ENCODE data around the gene PYGO2.

DNA sequence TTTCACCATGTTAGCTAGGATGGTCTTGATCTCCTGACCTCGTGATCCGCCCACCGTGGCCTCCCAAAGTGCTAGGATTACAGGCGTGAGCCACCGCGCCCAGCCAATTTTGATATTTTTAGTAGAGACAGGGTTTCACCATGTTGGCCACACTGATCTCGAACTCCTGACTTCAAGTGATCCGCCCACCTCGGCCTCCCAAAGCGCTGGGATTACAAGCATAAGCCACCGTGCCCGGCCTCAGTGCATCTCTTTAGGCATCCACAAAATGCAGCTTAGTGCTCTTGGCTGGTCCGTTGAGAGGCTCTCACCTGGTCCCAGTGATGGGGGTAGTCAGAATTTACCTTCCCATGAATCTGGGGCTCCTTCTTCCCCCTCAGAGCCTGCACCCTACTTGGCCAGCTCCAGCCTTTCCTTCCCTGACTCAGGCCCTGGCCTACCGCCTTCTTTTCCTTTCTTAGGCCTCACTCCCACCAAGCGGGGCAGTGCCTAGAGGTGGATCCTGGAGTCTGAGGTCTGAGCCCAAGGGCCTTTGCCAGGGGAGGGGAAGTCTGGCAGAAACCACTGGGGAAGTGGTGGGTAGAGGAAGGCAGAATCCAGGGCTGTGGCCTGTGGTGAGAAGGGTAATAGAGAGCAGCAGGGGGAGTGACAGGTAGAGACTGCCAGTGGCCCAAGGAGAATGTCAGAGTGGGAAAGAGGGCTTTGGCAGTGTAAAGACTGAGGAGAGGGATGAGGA, 35.6 kb upstream of the PYGO2 start:
- TF ChIP-seq, protein P1, sequence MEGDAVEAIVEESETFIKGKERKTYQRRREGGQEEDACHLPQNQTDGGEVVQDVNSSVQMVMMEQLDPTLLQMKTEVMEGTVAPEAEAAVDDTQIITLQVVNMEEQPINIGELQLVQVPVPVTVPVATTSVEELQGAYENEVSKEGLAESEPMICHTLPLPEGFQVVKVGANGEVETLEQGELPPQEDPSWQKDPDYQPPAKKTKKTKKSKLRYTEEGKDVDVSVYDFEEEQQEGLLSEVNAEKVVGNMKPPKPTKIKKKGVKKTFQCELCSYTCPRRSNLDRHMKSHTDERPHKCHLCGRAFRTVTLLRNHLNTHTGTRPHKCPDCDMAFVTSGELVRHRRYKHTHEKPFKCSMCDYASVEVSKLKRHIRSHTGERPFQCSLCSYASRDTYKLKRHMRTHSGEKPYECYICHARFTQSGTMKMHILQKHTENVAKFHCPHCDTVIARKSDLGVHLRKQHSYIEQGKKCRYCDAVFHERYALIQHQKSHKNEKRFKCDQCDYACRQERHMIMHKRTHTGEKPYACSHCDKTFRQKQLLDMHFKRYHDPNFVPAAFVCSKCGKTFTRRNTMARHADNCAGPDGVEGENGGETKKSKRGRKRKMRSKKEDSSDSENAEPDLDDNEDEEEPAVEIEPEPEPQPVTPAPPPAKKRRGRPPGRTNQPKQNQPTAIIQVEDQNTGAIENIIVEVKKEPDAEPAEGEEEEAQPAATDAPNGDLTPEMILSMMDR (conservative IDR thresholded peaks at IDR 0.05; ENCODE audit: low read length), result no peak
- no peak for TF ChIP-seq EZH2phosphoT487 (IDR thresholded peaks at IDR 0.05; ENCODE audit: borderline replicate concordance, low read depth, low read length)
